HG03064 (cell line): ENCODE results near the gene TBC1D3C.
"Not testable (repeated sequence)": the region's sequence is repeated elsewhere in the genome, so short reads cannot be mapped to it uniquely, and the experiment has no call there.

Experiments
- ATAC-seq: cut with Tn5 transposase; IDR thresholded peaks from one replicate; pipeline ENCODE4 v1.9.1; 2021; ENCODE audit warnings: low read depth; ENCODE audit not compliant: unreplicated experiment

TBC1D3C gene

GRCh38 chr17:38068534-38068933 is at the start of gene TBC1D3C:
TBC1D3C (minus strand) TSS chr17:38068634; CDS start chr17:38067066, 1,568 bp downstream.
- ATAC-seq, result not testable (repeated sequence)

GRCh38 chr17:38099262-38099661 is 30.8 kb upstream of the TBC1D3C start:
- ATAC-seq, result not testable (repeated sequence)

- ATAC-seq, result not testable (repeated sequence)
These were observed 25.7 kb upstream of the TBC1D3C start for GRCh38 chr17:38094059-38094694.

- not testable (repeated sequence) for ATAC-seq
These were observed 19.7 kb upstream of the TBC1D3C start for GRCh38 chr17:38088120-38088519.

- not testable (repeated sequence) for ATAC-seq
These were observed 18.9 kb upstream of the TBC1D3C start for GRCh38 chr17:38087344-38087743.
